NCI-H1417 (cell line): ENCODE results near the gene FKBP10.
A peak's percentile ranks its signal among the peaks of the same experiment; 100 is the strongest.

Experiments
- DNase-seq, 3 experiments: peaks; one replicate each; lab custom pipeline; 2025; lab: John Stamatoyannopoulos, UW

The FKBP10 gene

DNA sequence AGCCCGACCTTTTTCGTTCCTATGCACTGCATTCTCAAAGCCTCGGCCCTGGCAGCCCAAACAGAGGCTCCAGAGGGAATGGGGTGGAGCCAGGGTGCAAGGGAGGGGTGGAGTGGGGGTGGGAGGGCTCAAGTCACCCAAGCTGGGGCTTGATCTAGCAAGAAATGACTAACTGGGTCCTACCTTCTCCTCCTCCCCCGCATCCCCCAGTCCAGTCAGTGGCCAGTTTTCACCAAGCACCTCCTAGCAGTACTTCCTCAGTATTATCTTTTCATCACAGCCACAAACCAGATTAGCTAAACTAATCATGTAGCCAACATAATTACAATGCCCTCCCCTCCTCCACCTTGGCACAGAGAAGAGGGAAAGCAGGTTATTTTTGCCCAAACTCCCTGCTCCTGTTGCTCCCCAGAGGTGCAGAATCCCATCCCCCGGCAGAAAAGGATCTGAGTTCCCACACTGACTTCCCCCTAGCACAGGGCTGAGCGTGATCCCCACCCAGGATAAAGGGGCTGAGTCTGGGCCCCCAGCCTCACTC lies 28.5 kb upstream of the FKBP10 start:
- peak in 1 of 3 experiments; percentile 6 for DNase-seq

DNA sequence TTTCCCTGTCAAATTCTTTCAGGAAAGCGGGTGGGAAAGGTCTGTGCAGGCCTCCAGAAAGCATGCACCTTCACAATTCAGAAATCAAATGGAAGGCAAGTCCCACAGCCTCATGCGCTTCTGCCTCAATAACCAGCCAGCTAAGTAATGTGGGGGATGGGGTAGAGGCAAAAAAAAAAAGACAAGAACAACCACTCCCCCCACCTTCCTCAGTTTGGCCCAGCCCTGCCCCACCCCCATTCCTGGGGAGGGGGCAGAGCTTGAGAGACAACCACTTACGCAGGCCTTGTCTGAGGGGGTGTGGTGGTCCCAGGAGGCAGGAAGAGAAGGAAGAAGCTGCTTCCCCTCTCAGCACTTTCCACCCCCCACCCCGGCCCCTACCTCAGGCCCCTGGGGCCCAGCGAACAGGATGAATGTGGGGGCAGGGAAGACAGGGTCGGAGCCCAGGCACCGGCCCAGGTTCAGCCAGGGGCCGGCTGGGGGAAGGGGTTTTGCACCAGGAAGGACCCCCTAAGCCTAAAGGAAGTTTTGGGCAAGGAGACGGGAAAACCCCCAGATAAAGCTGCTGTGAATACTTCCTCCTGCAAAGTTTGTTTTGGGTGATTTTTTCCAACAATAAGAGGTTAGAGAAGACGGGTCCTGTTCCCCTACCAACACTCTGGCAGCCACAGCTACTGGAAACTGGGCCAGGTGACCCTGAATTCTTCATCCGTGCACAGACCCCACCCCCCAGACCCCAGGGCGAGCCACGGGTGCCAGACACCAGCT lies 27.5 kb upstream of the FKBP10 start:
- DNase-seq, result no peak

DNA sequence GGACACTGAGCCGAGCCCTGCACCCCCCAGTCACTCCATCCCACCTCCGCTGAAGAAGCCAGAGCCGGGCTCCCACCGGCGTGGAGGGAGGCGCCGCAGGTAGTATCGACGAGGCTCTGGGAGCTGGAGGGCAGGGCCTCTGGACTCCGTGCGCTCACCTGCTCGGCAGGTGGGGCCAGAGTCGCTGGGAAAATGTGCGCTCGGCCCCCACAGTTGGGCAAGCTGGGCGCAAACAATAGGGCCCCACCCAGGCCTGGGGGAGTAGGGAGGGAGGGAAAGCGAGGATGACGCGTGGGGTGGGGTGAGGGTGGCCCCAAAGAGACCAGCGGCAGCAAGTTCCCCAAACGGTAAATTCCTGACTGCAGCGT lies 27.0 kb upstream of the FKBP10 start:
- DNase-seq, result peak; percentile 52 to 77 (median 77)

DNA sequence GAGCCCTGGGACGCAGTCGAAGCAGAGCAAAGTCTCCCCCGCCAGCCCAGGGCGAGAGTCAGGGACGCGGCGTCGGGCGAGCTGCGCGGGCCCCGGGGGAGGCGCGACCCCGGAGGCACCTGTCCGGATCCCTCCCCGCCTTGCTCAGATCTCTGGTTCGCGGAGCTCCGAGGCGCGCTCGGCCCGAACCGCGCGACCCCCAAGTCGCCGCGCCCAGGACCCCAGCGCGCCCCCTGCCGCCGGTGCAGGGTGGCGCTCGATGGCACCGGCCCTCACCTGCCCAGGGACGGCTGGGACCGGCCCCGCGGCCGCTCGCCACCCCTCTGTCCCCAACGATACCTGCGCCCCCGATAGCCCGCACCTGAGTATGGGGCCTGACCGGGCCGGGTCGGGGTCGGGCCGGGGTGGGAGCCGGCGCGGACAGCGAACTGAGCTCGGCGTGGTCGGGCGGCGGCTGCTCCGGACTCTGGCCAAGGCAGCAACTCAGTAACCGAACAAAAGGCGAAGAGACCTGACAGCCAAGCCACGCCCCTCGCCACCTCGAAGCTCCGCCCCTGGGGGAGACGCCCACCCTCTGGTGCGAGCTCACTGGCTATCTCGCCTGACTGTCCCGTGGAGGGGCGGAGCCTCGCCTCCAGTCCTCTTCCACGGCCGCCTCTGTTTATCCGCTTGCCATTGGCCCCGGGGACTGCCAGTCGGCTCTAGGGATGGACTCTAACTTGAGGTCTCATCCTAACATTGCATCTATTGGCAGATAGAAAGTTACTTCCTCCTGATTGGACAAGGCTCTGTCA lies 26.4 kb upstream of the FKBP10 start, which contains the start of gene JUP:
Gene JUP, minus strand, starts transcription at position 485 of the 794 bp plus-strand sequence. CDS start 14,857 bp downstream, outside the sequence.
- peak; percentile 99 for DNase-seq

DNA sequence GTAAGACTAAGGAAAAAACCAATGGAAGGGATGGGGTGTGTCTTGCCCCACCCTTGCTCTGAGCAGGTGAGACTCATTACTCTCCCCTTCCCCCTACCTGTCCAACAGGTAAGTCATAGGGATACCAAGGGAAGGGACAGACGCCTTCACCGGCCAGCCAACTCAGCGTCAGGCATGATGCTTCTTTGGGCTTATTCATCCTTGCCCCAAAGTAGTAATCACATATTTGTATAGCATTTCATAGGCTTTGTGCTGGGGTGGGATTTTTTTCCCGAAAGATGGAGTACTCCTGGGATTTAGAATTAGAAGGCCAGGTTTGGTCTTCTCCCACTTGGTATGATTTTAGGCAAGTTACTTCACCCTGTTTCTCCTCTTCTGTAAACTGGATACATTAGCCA lies 25.8 kb upstream of the FKBP10 start:
- DNase-seq, result no peak

DNA sequence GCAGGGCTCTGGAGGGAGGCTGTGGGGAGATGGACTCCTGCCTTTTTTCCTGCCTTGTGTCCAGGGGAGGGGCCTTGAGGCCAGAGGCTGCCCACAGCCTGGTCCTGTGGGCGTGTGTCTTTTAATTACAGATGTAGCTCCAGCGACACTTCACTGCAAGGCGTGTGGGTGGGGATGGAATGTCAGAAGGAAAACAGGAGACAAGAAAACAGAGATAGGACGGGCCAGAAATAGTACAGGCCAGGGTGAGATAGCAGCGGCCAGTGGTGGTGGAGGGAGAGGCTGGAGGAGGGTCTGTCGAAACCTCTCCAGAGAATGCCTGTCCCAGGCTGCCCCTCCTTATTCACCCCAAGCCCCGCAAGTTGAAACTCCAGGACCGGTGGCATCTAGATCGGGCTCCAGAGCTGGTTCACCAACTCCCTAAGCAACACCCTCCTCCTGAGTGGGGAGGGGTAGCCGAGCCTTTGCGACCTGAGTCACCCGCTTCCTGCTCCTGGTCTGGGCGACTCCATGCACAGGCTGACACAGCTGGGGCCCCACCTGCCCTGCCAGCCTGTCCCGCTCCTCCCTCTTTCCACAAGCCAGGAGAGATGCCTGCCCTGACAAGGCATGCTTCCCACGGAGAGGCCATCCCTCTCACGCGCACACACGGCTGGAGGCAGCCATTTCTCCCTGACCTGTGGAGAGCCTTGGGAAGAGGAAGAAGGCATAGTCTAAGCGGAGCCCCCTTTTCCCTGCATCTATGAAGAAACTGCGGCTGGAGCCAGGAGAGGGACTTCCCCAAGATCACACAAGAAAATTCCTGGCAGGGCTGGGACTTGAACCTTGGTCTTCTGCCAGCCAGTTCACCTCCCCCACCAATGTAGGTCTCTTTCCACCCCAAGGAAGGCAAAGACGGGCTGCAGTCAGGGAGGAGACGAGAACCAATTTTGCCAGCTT lies 19.7 kb upstream of the FKBP10 start:
- peak in 1 of 3 experiments; percentile 19 for DNase-seq

DNA sequence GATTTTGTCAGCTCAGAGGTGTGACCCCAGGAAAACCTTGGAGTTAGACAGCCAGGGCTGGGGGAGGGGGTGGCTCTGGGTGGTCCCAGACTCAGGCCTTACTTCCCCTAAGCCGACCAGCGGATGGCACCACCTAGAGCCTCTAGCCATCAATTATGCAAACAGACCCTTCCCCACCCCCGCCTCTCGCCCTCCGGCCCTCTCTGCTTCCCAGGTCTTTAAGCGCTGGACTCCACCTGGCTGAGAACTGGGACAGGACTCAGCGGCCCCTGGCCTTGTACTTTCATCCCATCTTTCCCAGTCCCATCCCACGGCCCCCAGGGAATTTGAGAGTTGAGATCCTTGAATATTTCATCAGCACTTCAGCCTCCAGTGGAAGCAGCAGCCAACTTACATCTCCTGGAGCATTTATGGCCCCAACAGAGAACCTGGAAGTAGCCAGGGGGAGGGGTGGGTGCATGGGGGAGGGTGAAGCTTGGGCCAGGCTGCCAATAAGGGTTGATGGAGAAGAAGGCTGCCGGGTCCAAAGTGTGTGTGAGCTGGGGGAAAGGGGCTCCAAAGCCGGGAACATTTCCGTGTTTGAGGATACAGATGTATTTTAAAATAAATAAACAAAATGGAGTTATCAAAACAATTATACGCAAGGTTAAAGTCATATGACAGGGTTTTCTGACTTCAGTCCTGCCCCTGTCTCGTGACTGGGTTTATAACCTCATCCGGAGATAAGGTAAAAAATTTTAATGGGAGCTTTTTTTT lies 18.8 kb upstream of the FKBP10 start:
- DNase-seq, result no peak

DNA sequence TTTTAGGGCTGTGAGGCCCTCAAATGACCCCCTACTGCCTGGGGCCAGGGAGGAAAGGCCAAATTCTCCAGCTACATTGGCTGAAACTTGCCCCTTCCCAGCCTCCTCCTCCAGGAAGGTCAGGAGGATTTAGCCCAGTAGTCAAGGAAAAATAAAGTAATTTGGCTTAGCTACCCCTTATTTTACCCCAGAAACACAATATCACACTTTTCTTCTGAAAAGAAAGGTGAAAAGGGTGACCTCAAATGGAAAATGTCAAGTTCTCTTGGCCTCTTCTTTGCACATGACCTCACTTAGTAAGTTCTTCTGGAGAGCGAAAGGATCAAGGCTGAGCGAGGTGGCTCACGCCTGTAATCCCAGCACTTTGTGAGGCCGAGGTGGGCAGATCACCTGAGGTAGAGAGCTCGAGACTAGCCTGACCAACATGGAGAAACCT lies 18.2 kb upstream of the FKBP10 start:
- no peak for DNase-seq

DNA sequence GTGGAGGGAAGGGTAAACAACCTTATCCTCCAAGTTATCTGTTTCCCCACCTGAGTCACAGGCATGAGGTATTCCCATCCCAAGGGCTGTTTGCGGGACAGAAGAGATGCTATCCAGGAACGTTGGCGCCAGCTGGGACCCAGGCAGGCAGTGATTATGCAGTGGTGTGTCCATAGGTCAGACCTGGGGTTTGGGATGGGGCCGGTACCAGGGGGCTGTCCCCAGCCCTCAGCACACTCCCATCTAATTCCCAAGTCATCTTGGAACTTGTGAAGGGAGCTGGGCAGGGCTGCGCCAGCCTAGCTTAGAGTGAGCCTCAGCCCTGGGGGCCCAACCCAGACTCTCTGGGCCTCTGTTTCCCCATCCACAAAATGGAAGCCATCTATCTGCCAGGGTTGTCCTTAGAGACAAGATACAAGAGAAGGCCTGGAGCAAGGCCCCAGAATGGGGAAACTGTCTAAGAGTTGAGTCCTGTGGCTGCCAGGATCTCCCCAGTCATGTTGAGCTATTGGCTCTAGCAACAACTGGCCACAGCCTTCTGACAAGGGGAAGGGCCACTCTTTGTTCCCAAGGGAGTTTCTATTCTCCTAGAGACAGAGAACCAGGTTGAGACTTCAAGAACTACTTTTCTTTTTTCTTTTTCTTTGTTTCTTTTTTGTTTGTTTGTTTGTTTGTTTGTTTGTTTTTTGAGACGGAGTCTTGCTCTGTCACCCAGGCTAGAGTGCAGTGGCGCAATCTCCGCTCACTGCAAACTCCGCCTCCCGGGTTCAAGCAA lies 16.5 kb upstream of the FKBP10 start:
- DNase-seq, result no peak

DNA sequence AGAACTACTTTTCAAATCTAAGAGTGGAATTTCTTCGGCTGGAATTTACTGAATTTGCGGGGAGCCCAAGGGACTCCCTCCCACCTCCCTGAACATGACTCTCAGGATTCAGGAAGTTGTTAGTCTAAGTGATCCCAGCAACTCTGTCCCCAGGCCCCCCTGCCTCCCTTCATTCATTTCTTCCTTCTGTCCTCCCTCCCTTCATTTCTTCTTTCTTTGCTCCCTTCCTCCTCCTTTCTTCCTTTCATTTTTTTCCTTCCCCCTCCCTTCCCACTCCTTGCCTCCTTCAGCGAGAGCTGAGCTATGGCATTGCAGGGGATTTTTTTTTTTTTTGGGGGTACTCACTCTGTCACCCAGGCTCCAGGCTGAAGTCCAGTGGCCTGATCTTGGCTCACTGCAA lies 15.4 kb upstream of the FKBP10 start:
- DNase-seq, result no peak

DNA sequence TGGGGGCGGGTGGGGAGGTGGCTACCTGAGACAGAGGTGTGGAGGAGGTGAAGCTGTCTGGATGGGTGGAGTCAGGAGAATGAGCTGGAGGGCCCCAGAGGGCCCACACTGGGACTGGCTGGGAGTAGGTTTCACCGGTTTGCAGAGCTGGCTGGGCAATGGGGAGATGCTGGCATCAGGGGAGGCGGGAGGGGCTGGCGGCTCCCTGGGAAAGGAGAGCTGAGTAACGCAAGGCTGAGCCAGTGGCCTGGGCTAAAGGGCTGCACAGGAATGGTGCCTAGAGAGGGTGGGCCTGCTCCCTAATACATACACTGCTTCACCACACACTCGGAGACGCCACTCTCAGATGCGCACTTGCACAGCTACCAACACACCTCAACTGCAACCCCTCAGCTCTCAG lies 13.4 kb upstream of the FKBP10 start:
- DNase-seq, result no peak

DNA sequence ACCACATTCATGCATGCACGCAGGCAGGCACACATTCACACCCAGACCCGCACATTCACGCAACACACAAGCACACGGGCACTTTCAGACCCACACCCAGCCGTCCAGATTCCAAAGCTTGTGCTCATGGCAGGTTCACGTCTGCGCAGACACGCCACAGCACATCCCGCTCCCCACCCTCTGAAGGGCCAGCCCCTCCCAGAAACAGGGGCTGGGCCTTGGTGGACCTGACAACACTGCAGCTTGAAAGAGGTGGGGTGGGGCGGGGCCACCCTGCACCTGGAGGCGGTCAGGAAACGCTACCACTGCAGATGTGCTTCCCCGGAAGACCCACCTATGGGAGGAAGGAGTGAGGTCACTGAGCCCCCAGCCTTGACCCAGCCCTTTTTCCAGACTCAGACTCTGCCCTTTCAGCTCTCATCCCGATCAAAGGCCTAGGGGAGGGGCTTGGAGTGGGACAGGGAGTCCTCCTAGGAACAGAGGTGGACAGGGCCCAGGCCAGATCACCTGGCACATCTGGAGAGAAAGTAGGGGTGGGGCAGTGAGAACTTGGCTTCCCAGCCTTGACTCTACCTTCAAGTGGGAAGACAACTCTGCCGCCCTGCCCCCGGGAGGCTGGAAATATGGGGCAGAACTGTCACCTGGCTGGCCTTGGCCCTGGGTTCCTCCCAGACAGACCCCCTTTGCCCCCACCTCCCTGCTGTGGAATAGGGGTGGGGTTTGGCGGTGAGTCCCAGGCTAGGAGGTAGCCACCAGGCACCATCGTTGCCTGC lies 12.0 kb upstream of the FKBP10 start:
- peak; percentile 38 to 70 (median 44) for DNase-seq

DNA sequence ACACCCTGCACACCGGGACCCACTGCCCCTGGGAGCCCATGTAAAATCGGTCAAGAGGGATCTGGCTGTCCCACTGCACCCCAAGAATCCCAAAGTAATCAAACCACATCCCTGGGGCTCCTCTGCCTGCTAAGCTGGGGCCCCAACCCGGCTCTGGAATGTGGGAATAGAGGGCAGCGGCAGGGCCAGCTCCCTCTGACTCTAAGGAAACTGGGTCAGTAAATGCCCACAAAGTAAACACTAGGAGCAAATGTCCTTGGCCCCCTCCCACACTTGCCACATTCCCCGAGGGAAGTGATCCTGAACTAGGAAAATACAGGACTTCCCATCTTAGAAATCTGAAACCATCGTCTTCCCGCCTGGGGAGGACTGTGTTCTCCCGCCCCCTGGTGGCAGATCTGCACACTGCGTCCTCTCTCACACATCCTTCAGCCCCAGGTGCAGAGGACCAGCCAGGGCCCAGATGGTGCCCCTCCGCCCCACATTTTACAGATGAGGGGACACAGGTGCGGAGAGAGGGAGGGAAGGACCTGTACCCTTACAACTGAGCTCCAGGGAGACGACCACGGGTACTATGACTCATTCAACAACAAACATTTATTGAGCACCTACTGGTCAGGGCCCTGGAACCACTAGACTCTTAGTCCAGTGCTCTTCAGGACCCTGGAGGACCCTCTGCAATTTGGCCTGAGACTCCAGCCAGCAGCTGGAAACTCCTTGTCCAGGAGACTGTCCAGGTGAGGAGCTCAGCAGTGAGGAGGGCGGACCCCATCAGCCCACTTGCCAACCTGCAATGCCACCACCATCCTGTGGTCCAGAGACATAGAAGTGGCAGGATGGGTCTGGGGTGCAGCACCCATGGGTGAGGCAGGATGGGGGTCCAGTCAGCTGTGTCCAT lies 11.2 kb upstream of the FKBP10 start:
- peak; percentile 56 to 81 (median 76) for DNase-seq

DNA sequence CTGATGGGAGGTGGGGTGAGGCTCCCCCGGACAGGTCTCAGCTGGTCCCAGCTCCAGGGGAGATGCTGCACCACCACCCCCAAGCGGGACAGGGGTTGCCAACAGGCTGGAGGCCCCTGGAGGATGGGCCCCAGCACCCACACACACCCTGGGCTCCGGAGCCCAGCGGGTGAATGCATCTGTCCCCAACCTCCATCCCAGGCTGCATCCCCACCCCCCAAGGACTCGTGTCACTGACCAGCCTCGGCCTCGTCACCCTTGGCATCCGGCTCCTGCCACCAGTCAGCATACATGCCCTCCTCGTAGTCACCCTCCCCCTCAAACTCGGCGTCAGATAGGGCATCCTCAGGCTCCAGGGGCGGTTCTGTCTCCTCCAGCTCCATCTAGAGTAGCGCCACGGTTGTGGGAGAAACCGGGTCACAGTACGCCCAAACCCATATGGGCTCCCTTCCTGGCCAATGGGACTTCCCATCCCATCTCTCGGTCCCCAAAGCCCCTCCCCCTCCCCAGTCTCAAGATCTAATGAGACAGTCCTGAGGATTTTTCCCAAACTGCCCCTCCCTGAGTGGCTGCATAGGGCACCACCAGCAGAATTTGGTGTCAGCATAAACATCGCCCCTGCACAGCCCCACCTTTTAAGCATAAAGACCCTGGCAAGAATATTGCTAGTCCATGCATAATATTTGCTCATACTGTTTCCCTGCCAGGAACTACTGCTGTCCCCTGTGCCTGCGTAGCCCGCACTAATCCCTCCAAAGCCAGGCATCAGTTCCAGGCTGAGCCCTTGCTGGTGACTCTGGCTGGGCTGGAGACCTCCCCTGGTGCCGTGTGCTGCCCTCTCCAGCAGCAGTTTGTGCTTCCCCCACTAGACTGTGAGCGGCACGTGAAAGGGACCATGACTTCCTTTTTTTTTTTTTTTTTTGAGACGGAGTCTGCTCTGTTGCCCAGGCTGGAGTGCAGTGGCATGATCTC lies 9.5 kb upstream of the FKBP10 start:
- no peak for DNase-seq

DNA sequence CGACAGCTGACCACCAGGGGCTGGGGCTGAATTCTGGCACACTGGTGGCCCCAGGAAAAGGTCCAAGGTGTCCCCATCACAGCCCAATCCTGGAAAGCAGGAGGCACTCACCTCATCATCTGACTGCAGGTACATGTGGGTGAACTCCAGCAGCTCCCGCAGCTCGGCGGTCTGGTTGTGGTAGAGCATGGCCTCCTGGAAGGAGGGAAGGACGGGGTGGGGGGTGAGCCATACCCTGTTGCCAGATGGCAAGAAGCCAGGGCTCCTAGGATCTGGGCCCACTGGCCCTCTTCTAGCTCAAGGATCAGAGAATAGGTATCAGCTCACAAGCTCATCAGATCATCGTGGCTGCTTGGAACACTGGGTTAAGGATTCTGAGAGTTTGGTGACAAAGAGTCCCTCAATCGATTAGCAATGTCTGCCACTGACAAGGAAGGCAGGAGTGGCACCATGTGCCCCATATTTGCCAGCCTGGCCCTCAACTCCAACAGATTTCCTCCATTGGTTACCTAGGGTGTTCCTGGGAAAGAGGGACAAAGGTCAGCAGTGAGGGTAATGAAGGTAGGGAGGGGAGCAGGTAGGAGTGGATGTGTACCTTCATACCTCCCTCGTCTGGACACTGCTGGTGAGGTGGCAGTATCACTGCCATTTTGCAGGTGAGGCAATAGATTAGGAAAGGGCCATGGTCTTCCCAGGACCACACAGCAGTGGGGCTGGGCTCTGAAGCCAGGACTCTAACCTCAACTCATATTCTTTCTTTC lies 5.9 kb upstream of the FKBP10 start:
- no peak for DNase-seq
